ENCODE measurements around the gene GARNL3. TPM values are rescaled to one million over a fixed set of nuclear protein-coding genes. Genes with fewer than 3 reads are reported as not detected.

Gene GARNL3
- total RNA-seq, 1 donor from 2014 or later: 7.8 TPM

- no peak for DNase-seq
- Histone ChIP-seq H3K9me3 (no peaks in the 10 kb centered on the region), H3K27ac (no peak overlapping the region), H3K4me3 (no peak overlapping the region), H3K27me3 (ENCODE audit: low read depth) (no peaks in the 10 kb centered on the region), H3K4me1 (no peaks in the 10 kb centered on the region), H3K36me3 (no peaks in the 10 kb centered on the region)
- no peak for ATAC-seq
- no peak for TF ChIP-seq CTCF (IDR thresholded peaks at IDR 0.05)
- intact Hi-C loops (cut with DNase I): no loop called here
Measured at GRCh38 chr9:127370147-127370579, 105.6 kb downstream of the GARNL3 start.

DNA sequence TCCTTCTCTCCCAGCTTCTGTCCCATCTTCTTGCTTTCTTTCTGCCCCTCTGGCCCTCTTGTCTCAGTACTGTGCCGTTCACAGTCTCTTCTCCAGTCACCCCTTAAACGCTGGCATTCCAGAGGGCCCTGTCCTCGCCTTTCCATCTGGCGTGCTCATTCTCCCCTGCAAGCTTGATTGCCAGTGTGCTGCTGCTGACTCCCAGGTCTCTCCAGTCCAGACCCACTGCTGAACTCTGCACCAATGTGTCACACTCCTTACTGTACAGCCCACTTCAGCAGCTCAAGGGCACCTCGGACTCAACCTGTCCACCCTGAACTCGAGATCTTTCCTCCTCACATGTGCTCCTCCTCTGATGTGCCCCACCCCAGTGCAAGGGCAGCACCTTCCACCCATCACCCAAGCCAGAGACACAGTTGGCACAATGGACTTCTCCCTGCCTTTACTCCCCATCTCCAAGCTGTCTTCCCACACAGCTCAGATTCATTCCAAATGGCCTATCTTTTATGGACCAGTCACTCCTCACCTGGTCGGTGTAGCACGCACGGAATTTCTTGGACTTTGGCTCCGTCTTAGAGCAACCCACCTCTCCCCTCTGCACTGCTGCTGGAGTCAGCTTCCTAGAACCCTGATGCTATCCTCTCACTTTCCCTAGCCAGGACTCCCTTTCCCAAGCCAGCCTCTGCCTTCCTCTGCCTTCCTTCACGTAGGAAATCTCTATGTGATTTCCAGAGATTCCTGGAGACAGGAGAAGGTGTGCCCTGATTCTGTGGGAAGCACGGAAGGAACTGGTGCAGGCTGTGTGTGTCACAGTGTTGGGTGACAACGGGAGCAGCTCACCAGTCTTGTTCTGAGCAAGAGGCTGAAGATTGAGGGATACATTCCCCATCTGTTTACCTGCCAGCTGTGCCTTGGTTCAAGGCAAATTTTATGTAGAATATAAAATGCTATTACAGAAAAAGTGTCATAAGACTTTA, 106.4 kb downstream of the GARNL3 start:
- DNase-seq (no peak), ATAC-seq (no peak)
- no peaks in the 10 kb centered on the region for H3K9me3 ChIP-seq
- TF ChIP-seq CTCF (IDR thresholded peaks at IDR 0.05): no peak
- H3K4me3 ChIP-seq: no peak overlapping the region
- H3K4me1 ChIP-seq: no peaks in the 10 kb centered on the region
- intact Hi-C loops (cut with DNase I): no loop called here
- no peaks in the 10 kb centered on the region for H3K36me3 ChIP-seq
- no peak overlapping the region for H3K27ac ChIP-seq
- H3K27me3 ChIP-seq (ENCODE audit: low read depth): no peaks in the 10 kb centered on the region

- Histone ChIP-seq H3K4me3 (no peak overlapping the region), H3K27me3 (ENCODE audit: low read depth) (no peaks in the 10 kb centered on the region), H3K4me1 (no peaks in the 10 kb centered on the region), H3K9me3 (no peaks in the 10 kb centered on the region), H3K36me3 (no peaks in the 10 kb centered on the region), H3K27ac (no peak overlapping the region)
- ATAC-seq (no peak), DNase-seq (no peak)
- intact Hi-C loops (cut with DNase I): no loop called here
- TF ChIP-seq CTCF (IDR thresholded peaks at IDR 0.05): no peak
Measured at GRCh38 chr9:127380479-127380878, 115.9 kb downstream of the GARNL3 start.

GRCh38 chr9:127382541-127382940, 118.0 kb downstream of the GARNL3 start:
- intact Hi-C loops (cut with DNase I): no loop called here
- ATAC-seq: no peak
- no peak for DNase-seq
- Histone ChIP-seq H3K9me3 (no peaks in the 10 kb centered on the region), H3K36me3 (no peaks in the 10 kb centered on the region), H3K4me1 (no peaks in the 10 kb centered on the region), H3K27me3 (ENCODE audit: low read depth) (no peaks in the 10 kb centered on the region), H3K4me3 (no peak overlapping the region), H3K27ac (no peak overlapping the region)
- no peak for TF ChIP-seq CTCF (IDR thresholded peaks at IDR 0.05)

DNA sequence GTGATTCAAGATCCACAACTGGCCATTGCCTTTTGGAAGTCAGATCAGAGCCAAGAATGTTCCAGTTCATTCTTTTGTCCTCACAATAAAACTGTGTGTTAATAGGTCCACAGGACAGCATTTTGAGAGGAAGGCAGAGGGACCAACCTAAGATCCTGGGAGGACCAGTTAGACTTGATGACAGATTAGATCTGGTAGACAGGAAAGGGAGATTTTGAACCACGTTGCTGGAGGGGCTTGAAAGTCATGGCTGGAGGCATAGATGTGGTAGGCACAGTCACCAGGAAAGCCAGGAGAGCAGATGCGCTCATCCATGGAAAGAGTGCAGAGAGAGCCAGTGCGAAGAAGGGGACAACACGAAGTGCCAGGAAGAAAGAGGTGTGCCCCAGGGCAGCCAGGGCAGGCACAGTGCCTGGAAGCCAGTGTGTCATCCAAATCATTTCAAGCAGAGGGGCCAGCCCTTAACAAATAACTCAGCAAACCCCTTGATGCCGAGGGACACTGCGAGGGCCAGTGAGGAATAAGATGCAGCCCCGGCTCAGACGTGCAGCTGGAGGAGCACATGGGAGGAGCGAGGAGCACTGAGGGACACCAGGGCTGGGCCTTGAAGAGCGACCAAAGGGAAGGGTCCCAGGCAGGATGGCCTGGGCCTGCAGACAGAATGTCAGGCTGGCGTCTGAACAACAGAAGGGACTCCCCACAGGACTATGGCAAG, 119.6 kb downstream of the GARNL3 start:
- Histone ChIP-seq H3K9me3 (no peaks in the 10 kb centered on the region), H3K27me3 (ENCODE audit: low read depth) (no peaks in the 10 kb centered on the region), H3K4me3 (no peak overlapping the region), H3K36me3 (no peaks in the 10 kb centered on the region), H3K27ac (no peak overlapping the region), H3K4me1 (peaks cover 10% of the 10 kb centered on the region)
- no peak for ATAC-seq
- intact Hi-C loops (cut with DNase I): no loop called here
- no peak for TF ChIP-seq CTCF (IDR thresholded peaks at IDR 0.05)
- no peak for DNase-seq

Data from lower lobe of right lung (tissue), 2 donors.